Stimulated activated CD8-positive, alpha-beta memory T cell treated with anti-CD3 and anti-CD28 coated beads, Interleukin-15, amount 100 ng/mL, for 4 hours (primary cell): Measurements from ENCODE around the gene CFP.
A peak's percentile ranks its signal among the peaks of the same experiment; 100 is the strongest.

ENCODE experiments used
- DNase-seq, 2 donors: peaks; one replicate each; pipeline ENCODE4 v3.0.0-alpha.2; 2020; ENCODE audit warnings: low read depth in 2 of 2

Gene CFP

DNA sequence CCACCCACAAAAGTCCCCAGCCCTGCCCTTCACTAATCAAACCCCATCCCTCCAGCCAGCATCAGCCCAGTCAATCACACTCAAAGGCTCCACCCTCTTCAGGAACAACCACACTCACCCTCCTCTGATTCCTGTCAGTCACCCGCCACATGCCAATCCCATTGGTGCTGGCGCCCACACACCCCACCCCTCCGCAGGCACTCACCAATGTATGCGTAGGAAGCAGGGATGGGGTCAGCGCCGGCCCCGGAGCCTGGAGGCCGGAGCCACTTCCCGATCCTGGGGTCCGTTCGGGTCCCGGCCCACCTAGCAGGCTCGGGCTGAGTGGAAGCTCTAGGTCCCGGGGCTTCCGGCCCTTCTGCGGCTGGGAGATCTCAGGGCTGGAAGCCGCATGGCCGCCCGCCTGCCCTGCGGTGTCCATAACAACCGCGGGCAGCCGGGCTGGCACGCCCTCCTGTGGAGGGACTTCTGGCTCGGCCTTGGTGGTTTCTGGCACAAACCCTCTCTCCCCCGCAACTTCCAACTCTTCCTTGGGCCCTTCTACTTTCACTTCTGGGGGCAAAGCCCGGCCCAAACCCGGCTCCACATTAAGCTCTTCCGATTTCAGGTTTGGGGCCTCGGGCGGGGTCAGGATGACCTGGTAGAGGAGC lies 7.9 kb upstream of the CFP start:
- no peak for DNase-seq

DNA sequence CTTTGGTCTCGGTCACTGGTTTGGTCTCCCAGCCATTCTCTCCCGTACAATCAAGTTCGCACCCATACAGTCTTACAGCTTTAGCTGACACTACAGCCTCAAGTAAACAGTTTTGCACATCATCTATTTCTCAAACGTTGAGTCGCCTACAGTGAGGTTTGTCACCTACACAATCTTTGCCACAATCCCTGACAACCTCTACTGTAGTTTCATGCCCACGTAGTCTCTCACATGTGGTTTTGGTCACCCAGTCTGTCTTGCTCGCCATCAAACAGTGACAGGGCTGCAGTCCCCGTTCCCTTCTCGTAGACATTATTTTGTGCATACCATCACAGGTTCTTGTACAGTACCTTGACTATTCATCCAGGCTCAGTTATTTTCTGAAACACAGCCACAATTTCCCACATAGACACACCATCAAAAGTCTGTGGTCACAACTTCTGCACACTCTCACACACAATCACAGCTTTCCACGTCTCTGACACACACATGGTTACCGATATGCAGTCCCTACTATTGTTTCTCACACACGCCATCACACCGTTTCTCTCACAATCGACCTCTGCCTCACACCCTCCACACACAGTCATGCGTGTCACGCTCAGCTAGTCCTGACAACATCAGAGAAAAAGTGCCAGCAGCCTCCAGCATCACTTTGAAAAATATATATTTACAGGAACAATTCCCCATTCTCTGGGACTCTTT lies 5.3 kb upstream of the CFP start:
- no peak for DNase-seq

DNA sequence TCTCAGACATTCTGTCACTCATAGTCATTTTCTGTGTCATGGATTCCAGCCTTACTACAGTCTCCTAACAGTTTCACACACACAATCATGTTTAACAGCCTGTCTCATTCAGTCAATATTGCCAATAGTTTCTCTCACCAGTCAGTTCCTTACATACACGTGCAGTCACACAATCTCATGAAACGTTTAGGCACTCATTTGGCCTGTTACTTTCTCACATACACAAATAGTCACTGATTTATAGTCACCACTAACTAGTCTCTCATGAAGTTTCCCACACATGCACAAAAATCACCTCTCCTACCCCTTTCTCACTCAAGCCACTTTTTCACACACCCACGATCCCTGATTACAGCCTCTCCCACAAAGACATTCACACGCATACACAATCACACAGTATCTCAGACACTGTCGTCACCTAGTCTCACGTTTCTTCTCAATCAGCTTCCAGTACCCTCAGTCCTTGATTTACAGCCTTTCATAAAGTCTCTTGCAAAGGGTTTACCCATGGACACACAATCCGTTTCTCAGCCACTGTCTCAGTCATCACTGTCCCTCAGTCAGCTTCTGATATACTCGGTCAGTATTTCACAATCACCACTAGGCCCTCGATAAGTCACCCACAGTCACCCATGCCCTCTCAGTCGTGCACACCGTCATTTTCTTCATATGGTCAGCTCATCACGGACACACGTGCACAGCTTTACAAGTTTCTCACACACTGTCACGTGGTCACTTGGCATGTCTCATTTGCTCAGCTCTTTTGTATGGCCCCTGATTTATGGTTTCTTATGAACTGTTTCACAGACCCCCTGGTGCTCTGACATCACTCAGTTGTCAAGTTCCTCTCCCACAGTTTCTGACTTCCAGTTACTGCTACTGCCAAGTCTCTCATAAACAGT lies 4.2 kb upstream of the CFP start:
- no peak for DNase-seq

- no peak for DNase-seq
These were observed 2.9 kb upstream of the CFP start for GRCh38 chrX:47632666-47633065.

DNA sequence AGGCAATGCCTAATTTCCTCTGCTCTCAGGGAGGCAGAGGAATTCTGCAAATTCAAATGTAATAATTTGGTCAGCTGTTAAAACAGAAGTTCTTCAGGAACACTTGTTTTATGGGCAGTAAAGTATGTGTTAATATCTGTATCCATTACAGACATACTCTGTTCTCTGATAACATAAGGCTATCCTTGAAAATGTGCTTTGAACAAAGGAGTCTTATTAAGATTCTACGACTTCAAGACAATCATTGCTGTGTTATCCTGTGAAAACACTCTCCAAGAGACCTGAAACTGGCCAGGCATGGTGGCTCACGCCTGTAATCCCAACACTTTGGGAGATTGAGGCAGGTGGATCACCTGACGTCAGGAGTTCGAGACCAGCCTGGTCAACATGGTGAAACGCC lies 1.9 kb upstream of the CFP start:
- DNase-seq, result no peak

DNA sequence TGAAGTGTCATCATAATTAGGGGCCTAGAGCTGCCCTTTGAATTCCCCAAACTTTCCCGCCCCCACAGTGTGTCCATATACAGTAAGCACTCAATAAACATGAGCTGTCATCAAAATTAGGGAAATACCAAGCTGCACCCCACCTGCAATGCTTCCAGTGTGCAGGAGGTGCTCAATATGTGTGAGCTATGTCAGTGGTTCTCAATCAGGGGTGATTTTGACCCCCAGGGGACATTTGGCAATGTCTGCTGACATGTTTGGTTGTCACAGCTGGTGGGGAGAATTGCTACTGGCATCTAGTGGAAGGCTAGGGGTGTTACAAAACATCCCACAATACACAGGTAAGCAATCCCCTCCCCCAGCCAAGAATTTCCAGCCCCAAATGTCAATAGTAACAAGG lies 748 bp downstream of the CFP start:
- no peak for DNase-seq

- no peak for DNase-seq
These were observed 4.4 kb downstream of the CFP start for GRCh38 chrX:47625365-47625764.

GRCh38 chrX:47623540-47624027 lies 6.1 kb downstream of the CFP start:
- DNase-seq, result peak in 1 of 2 donors; percentile 13

GRCh38 chrX:47621851-47622250 lies 7.9 kb downstream of the CFP start:
- no peak for DNase-seq

DNA sequence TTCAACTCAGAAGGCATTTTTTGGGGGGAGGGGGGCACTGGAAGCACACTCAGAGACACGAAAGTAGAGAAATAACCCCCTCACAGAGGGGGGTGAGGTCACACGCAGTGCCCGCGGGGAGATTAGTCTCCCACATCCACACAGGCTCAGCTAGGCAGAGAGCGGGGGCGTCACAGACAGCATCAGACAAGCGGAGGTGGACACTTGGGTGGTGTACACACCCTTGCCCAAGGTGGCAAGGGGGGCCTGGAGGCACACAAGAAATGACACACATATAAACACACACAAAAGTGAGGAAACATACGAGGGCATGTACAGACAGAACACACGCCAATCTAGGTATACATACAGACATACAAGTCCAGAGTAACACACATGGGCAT lies 9.4 kb downstream of the CFP start:
- no peak for DNase-seq

DNA sequence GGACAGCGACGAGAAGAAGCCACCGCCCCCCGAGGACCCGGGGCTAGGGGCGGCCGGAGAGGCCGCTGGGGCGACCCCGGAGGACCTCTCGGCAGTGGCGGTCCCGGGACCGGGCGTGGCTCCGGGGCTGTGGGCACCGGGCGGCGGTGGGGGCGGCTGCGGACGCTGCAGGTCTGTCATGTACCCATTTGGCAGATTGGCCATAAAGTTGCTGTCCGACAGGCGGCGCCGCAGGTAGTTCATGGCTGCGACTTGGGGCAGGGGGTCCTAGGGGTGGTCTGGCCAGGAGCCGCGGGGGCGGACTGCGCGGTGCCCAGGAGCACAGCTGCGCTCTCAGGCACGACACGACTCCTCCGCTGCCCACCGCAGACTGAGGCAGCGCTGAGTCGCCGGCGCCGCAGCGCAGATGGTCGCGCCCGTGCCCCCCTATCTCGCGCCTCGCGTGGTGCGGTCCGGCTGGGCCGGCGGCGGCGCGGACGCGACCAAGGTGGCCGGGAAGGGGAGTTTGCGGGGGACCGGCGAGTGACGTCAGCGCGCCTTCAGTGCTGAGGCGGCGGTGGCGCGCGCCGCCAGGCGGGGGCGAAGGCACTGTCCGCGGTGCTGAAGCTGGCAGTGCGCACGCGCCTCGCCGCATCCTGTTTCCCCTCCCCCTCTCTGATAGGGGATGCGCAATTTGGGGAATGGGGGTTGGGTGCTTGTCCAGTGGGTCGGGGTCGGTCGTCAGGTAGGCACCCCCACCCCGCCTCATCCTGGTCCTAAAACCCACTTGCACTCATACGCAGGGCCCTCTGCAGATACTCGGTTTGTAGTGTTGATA lies 10.0 kb downstream of the CFP start, which contains the start of gene SYN1:
Gene SYN1, minus strand, starts transcription at position 372 of the 817 bp plus-strand sequence. Its CDS starts 129 bp downstream, at position 243.
- DNase-seq, result peak; percentile 59 to 61

- no peak for DNase-seq
These were observed 10.7 kb downstream of the CFP start for GRCh38 chrX:47618923-47619485.

DNA sequence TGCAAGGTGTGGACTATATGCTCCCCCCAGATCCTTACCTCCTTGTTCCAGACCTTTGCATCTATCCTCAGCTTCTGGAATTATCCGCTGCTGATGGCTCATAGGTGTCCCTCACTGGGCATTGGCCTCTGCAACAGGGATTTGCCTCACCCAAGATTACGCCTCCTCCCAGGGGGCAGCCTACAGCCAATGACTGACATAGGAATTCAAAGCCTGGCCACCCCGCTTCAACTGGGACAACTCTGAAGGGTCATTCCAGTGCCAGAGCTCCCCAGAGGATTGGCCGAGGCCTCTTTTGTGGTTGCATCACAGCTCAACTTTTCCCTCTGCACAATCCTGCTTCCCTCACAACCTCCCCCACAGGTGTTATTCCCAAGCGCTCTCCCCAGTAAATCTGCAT lies 15.1 kb downstream of the CFP start:
- no peak for DNase-seq

DNA sequence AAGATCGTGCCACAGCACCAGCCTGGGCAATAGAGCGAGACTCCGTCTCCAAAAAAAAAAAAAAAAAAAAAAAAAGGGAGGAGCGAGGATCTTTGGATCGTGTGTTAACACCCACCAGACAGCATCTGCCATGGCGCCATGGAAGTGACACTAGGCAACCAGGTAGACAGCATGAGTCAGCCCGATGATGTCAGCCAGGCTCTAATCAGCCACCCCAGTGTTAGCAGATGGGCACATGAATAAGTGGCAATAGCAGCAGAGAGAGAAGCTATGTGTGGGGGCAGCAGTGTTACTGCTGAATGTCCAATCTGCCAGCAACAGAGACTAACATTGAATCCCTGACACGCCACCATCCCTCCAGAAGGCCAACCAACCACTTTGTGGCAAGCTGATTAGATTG lies 16.6 kb downstream of the CFP start:
- DNase-seq, result no peak

DNA sequence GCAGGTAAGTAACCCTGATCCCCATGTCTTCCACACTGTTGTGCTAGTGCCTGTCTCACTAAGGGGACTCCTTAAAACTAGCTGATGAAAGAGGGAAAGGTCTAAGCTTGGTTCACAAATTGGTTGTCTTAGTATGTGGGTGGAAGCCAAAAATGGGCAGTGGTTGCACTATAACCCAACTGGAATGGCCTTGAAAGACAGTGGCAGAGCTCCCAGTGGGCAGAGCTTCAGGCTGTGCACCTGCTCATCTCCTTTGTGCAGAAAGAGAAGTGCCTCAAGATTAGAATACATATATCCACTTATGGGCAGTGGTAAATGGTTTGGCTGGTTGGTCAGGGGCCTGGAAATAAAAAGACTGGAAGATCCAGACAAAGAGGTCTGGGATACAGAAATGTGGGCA lies 17.3 kb downstream of the CFP start:
- no peak for DNase-seq

- DNase-seq, result no peak
These were observed 17.8 kb downstream of the CFP start for GRCh38 chrX:47611926-47612325.

GRCh38 chrX:47611489-47611888 lies 18.2 kb downstream of the CFP start:
- no peak for DNase-seq

DNA sequence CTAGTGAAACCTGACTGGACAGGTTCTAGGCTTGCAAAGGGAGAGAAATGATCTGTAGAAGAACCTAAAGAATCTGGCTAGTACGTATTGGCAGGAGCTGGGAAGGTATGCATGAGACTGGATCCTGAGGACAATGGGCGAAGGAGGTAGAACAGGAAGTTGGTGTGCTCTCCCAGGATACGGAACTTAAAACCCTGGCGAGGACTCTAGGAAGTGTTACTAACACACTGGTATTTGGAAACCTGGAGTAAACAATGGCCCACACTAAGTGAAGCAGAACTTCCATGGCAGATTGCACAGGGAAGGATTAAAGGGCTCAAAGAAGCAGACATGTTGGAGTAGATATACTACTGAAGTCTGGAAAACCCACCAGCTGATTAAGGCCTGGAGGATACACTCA lies 19.2 kb downstream of the CFP start:
- DNase-seq, result no peak

- DNase-seq, result no peak
These were observed 21.5 kb downstream of the CFP start for GRCh38 chrX:47608130-47608810.

DNA sequence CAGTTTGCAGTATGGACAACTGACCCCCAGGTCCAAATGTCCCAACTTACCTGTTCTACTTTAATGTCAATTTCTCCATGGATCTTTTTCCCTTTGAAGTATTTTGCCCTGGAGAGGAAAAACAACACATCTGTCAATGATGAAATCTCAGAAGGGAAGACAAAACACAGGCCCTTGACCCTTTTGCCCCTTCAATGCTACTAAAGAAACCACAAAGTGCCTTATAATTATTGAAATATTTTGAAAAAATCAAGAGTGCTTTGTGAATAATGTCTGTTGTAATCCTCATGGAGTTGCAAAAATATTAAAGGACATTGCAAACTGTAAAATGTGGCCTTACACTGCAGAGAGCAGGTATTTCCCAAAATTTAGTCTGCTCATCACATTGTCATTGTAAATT lies 22.6 kb downstream of the CFP start:
- DNase-seq, result no peak

DNA sequence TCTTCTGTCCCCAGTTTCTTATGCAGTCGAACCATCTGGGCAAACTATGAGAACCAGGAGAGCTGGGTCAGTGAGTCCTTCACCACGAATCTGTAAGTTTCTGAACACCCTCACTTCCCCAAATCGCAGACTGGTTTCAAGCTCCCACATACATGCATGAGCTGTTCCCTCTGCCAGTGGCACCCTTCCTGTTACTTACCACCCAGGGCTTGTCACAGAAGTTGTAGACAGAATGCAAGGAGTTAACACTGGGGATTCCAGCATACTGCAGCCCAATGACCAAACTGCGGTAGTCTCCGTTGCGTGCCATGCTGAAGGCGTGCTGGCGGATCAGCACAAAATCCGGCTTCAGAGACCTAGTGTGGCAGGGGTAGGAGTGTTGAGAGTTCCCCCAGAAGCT lies 24.7 kb downstream of the CFP start:
- no peak for DNase-seq
